GM13977 (cell line): ENCODE data around the gene ACTC1.
"Not testable (repeated sequence)": the region's sequence is repeated elsewhere in the genome, so short reads cannot be mapped to it uniquely, and the experiment has no call there.

Source experiments
- DNase-seq: peaks from one replicate; pipeline ENCODE4 v3.0.0; 2012; ENCODE audit warnings: low spot score
- CTCF ChIP-seq: IDR thresholded peaks from 2 replicates; pipeline ENCODE4 v1.5.1; 2012; ENCODE audit warnings: mild to moderate bottlenecking, control low read depth; ENCODE audit not compliant: insufficient read depth; ENCODE audit errors: extremely low read depth, missing control alignments
- in situ Hi-C: fragments of 300-500 bp; cut with MboI; formaldehyde crosslinking; loops from one replicate; pipeline ENCODE4 v1.12.0; 2022; ENCODE audit warnings: low sequenced_read_pairs, low pct_unique_long_range_greater_than_20kb, mixed read lengths, inconsistent platforms; ENCODE audit not compliant: unreplicated experiment

ACTC1 gene

GRCh38 chr15:34809186-34809585 lies 13.8 kb upstream of the ACTC1 start:
- TF ChIP-seq CTCF, result no peak
- no peak for DNase-seq
- in situ Hi-C loops, result no loop called here

GRCh38 chr15:34808016-34808415 lies 12.7 kb upstream of the ACTC1 start:
- TF ChIP-seq CTCF, result no peak
- in situ Hi-C loops, result no loop called here

GRCh38 chr15:34807241-34807640 lies 11.9 kb upstream of the ACTC1 start:
- in situ Hi-C loops, result not testable (repeated sequence)

More at GRCh38 chr15:34808016-34808415, 12.7 kb upstream of the ACTC1 start:
- DNase-seq, result no peak

GRCh38 chr15:34804776-34805175 lies 9.4 kb upstream of the ACTC1 start:
- in situ Hi-C loops, result no loop called here

More at GRCh38 chr15:34807241-34807640, 11.9 kb upstream of the ACTC1 start:
- not testable (repeated sequence) for DNase-seq

GRCh38 chr15:34804113-34804512 lies 8.8 kb upstream of the ACTC1 start:
- in situ Hi-C loops, result no loop called here
- no peak for DNase-seq
- TF ChIP-seq CTCF, result no peak

More at GRCh38 chr15:34804776-34805175, 9.4 kb upstream of the ACTC1 start:
- no peak for TF ChIP-seq CTCF
- DNase-seq, result no peak

- in situ Hi-C loops, result no loop called here
- no peak for DNase-seq
- no peak for TF ChIP-seq CTCF
Measured at GRCh38 chr15:34802803-34803750, 7.7 kb upstream of the ACTC1 start.

- no peak for DNase-seq
- no peak for TF ChIP-seq CTCF
- in situ Hi-C loops, result no loop called here
Measured at GRCh38 chr15:34802371-34802770, 7.0 kb upstream of the ACTC1 start.
